ENCODE data around the gene C10orf67. TPM values are rescaled to one million over a fixed set of nuclear protein-coding genes. Genes with fewer than 3 reads are reported as not detected.

C10orf67 gene
- total and polyA plus RNA-seq, 2 experiments from 2014 or later, result 0.16 TPM; not detected in 1

- H3K36me3 Mint-ChIP-seq (ENCODE audit: low read depth), result no peaks in the 10 kb centered on the region
- no peaks in the 10 kb centered on the region for H3K36me3 ChIP-seq (ENCODE audit: insufficient read depth)
- no peaks in the 10 kb centered on the region for H3K79me2 ChIP-seq (replicated peaks; ENCODE audit: insufficient read depth)
- peaks cover 25% of the 10 kb centered on the region; the same call in 2 of the 3 replicates for H3K4me1 Mint-ChIP-seq
- no peaks in the 10 kb centered on the region for H4K20me1 ChIP-seq (replicated peaks; ENCODE audit: insufficient read depth)
- DNase-seq (ENCODE audit: low spot score) (peak; percentile 88), ATAC-seq (peak; percentile 88)
- H3K9me3 Mint-ChIP-seq, result peaks cover 5% of the 10 kb centered on the region; the same call in 1 of the 3 replicates
- H3K27ac Mint-ChIP-seq, result peak overlapping the region; percentile 87
- H3K9me2 ChIP-seq (ENCODE audit: insufficient read depth), result no peaks in the 10 kb centered on the region
- peak overlapping the region; percentile 52 for H3K4me3 Mint-ChIP-seq
- H3K27me3 Mint-ChIP-seq (ENCODE audit: insufficient read depth, low read depth, poor library complexity), result no peaks in the 10 kb centered on the region
- peak overlapping the region; percentile 38 for H3K4me3 ChIP-seq
- H2AFZ ChIP-seq, result no peak overlapping the region
- H3K27me3 ChIP-seq (ENCODE audit: insufficient read depth), result no peaks in the 10 kb centered on the region
- peak overlapping the region; percentile 18 for H3K27ac ChIP-seq (ENCODE audit: low read depth)
- H3K4me2 ChIP-seq, result peak overlapping the region; percentile 67
- H3F3A ChIP-seq (replicated peaks; ENCODE audit: low read depth), result no peaks in the 10 kb centered on the region
- peaks cover 23% of the 10 kb centered on the region for H3K4me1 ChIP-seq (ENCODE audit: insufficient read depth)
- TF ChIP-seq ZNF114 (CRISPR knock-in tag; IDR thresholded peaks at IDR 0.05) (no peak), ZNF331 (CRISPR knock-in tag; IDR thresholded peaks at IDR 0.05; ENCODE audit: low read depth) (no peak), CREB1 (CRISPR knock-in tag; IDR thresholded peaks at IDR 0.05; ENCODE audit: low read depth) (no peak), NANOG (IDR thresholded peaks at IDR 0.05; ENCODE audit: borderline replicate concordance) (no peak; the same call in 1 of the 2 replicates), ETS1 (IDR thresholded peaks at IDR 0.05) (no peak), REST (IDR thresholded peaks at IDR 0.05; ENCODE audit: unreplicated experiment) (no peak), ZNF462 (CRISPR knock-in tag; IDR thresholded peaks at IDR 0.05) (peak; percentile 48; the same call in 1 of the 2 replicates), STAT1 (IDR thresholded peaks at IDR 0.05; ENCODE audit: unreplicated experiment) (no peak), POLR2AphosphoS5 (IDR thresholded peaks at IDR 0.05; ENCODE audit: low read depth) (no peak), EZH2phosphoT487 (IDR thresholded peaks at IDR 0.05; ENCODE audit: unreplicated experiment) (no peak), CTCF (conservative IDR thresholded peaks at IDR 0.05; ENCODE audit: low read depth in 2 of 2) (peak in 1 of 2 experiments; percentile 40; a peak in 2 of 4 replicates), JUNB (IDR thresholded peaks at IDR 0.05; ENCODE audit: unreplicated experiment) (no peak), EZH2 (IDR thresholded peaks at IDR 0.05; ENCODE audit: low read depth, unreplicated experiment) (no peak)
Measured at GRCh38 chr10:23280419-23281043, 64.1 kb downstream of the C10orf67 start.
